Body of pancreas (tissue), 4 donors: ENCODE measurements around the gene CATSPER1. TPM values are rescaled to one million over a fixed set of nuclear protein-coding genes. Genes with fewer than 3 reads are reported as not detected.
"Not testable (repeated sequence)": the region's sequence is repeated elsewhere in the genome, so short reads cannot be mapped to it uniquely, and the experiment has no call there.

Experiments used
- ATAC-seq: fragments of 150-250 bp; one replicate; pipeline ENCODE4 v1.9.1; 2016
- DNase-seq, 4 donors: peaks; one replicate each; pipeline ENCODE4 v3.0.0-alpha.2; 2019
- H3K27ac ChIP-seq, 4 donors: fragments of 200-600 bp; sonication (generic); 1 replicate in 3 of 4; 2 replicates in 1 of 4; pipeline versions ENCODE4 v1.5.1 to v1.6.1; 2016 to 2019; ENCODE audit warnings: mild to moderate bottlenecking in 1 of 4, mixed read lengths in 1 of 4, moderate library complexity in 1 of 4
- H3K27me3 ChIP-seq, 2 donors: fragments of 200-600 bp; sonication (generic); one replicate each; pipeline ENCODE4 v1.6.0; 2016; ENCODE audit warnings: mild to moderate bottlenecking in 1 of 2
- H3K36me3 ChIP-seq, 2 donors: fragments of 200-600 bp; sonication (generic); replicated peaks in 1 of 2; 2 replicates each; pipeline ENCODE4 v1.5.1; 2016; ENCODE audit warnings: low read depth in 2 of 2; ENCODE audit not compliant: insufficient read depth in 1 of 2
- H3K4me1 ChIP-seq: fragments of 200-600 bp; sonication (generic); one replicate; pipeline ENCODE4 v1.6.0; 2016
- H3K4me3 ChIP-seq, 2 donors: fragments of 200-600 bp; sonication (generic); 1 replicate in 1 of 2; 2 replicates in 1 of 2; pipeline ENCODE4 v1.5.1; 2016 to 2019
- H3K9me3 ChIP-seq, 3 donors: fragments of 200-600 bp; sonication (generic); 1 replicate in 2 of 3; 2 replicates in 1 of 3; pipeline ENCODE4 v1.5.1; 2016
- CTCF ChIP-seq, 7 experiments: fragments of 450-650 bp in 4 of 7; fragments of 200-600 bp in 3 of 7; sonication (generic) in 3 of 7; IDR thresholded peaks; one replicate each; pipeline ENCODE4 v1.5.1; 2016 to 2019; ENCODE audit warnings: antibody characterized with exemption in 7 of 7
- POLR2A ChIP-seq, 3 donors: fragments of 450-650 bp; IDR thresholded peaks; one replicate each; pipeline ENCODE4 v1.6.1; 2016; ENCODE audit warnings: antibody characterized with exemption in 3 of 3, mild to moderate bottlenecking in 2 of 3
- WGBS, 2 donors: methylation state at CpG; one replicate each; pipeline ENCODE4 v1.1.5; 2017; 5-methylcytosine and 5-hydroxymethylcytosine counted together
- intact Hi-C: fragments of 100-400 bp; cut with DNase I; formaldehyde crosslinking; loops from one replicate; pipeline ENCODE4 v1.15.1; 2023
- total RNA-seq, 2 donors: library from RNA; depleted of rRNA; stranded (reverse); fragments of >200 nt; gene quantifications; one replicate each; pipeline ENCODE4 v1.1.0, GENCODE V29; 2016

The CATSPER1 gene
- total RNA-seq, 2 donors from 2014 or later, result not detected

- WGBS, 2 donors, result 6% methylated on average over 61 of the region's 61 CpGs; no CpG with 5 or more reads in 1 of the 2 donors
- intact Hi-C loops, result no loop called here
- H3K27ac ChIP-seq, result peak within 1 kb of the TSS in 3 of 4 donors; percentile 45 to 51 (median 49)
- H3K36me3 ChIP-seq, result no peaks in the 10 kb centered on the region
- no peak for DNase-seq
- H3K9me3 ChIP-seq, result no peaks in the 10 kb centered on the region
- TF ChIP-seq CTCF (IDR thresholded peaks at IDR 0.05) (no peak), POLR2A (IDR thresholded peaks at IDR 0.05) (no peak)
- H3K27me3 ChIP-seq, result no peaks in the 10 kb centered on the region
- ATAC-seq, result peak; percentile 31
- H3K4me1 ChIP-seq, result no peaks in the 10 kb centered on the region
- H3K4me3 ChIP-seq, result no peak within 1 kb of the TSS
Measured at GRCh38 chr11:66011785-66012303, 14.4 kb downstream of the CATSPER1 start, which contains the start of gene CST6. Gene CST6, plus strand, starts transcription at chr11:66012008. Its CDS starts 37 bp downstream, at chr11:66012045.

- peak overlapping the region in 3 of 4 donors; percentile 45 to 51 (median 49) for H3K27ac ChIP-seq
- intact Hi-C loops, result no loop called here
- WGBS, 2 donors, result 8 to 32% methylated on average over 2 to 14 of the region's 14 CpGs
Measured at GRCh38 chr11:66011239-66011784, 15.0 kb downstream of the CATSPER1 start.

GRCh38 chr11:66010036-66010435, 16.2 kb downstream of the CATSPER1 start:
- H3K36me3 ChIP-seq, ATAC-seq, intact Hi-C loops, H3K27ac ChIP-seq, H3K9me3 ChIP-seq, H3K4me1 ChIP-seq, H3K4me3 ChIP-seq, DNase-seq, H3K27me3 ChIP-seq: not testable (repeated sequence)
- 71 to 80% methylated on average over 4 of the region's 4 CpGs for WGBS, 2 donors

More at GRCh38 chr11:66011239-66011784, 15.0 kb downstream of the CATSPER1 start:
- Histone ChIP-seq H3K4me1 (no peaks in the 10 kb centered on the region), H3K36me3 (no peaks in the 10 kb centered on the region), H3K9me3 (no peaks in the 10 kb centered on the region), H3K27me3 (no peaks in the 10 kb centered on the region), H3K4me3 (no peak overlapping the region)
- TF ChIP-seq POLR2A (IDR thresholded peaks at IDR 0.05), result no peak
- DNase-seq (peak; percentile 43 to 76 (median 54)), ATAC-seq (peak; percentile 78)

- 53 to 71% methylated on average over 10 of the region's 10 CpGs for WGBS, 2 donors
- ATAC-seq (no peak), DNase-seq (no peak)
- Histone ChIP-seq H3K9me3 (no peaks in the 10 kb centered on the region), H3K27ac (no peak overlapping the region), H3K36me3 (no peaks in the 10 kb centered on the region), H3K27me3 (no peaks in the 10 kb centered on the region), H3K4me1 (peaks cover 5% of the 10 kb centered on the region), H3K4me3 (no peak overlapping the region)
- intact Hi-C loops, result no loop called here
- no peak for TF ChIP-seq POLR2A (IDR thresholded peaks at IDR 0.05)
- TF ChIP-seq CTCF (IDR thresholded peaks at IDR 0.05), result no peak
Measured at GRCh38 chr11:66008468-66009101, 17.7 kb downstream of the CATSPER1 start.

- Histone ChIP-seq H3K36me3 (no peaks in the 10 kb centered on the region), H3K9me3 (no peaks in the 10 kb centered on the region), H3K4me1 (peaks cover 11% of the 10 kb centered on the region), H3K4me3 (no peak overlapping the region), H3K27me3 (no peaks in the 10 kb centered on the region), H3K27ac (no peak overlapping the region)
- WGBS, 2 donors, result 82 to 88% methylated on average over 2 of the region's 2 CpGs
- TF ChIP-seq POLR2A (IDR thresholded peaks at IDR 0.05), result no peak
- TF ChIP-seq CTCF (IDR thresholded peaks at IDR 0.05), result no peak
- DNase-seq, result no peak
- no peak for ATAC-seq
- intact Hi-C loops, result no loop called here
Measured at GRCh38 chr11:66008095-66008467, 18.2 kb downstream of the CATSPER1 start.
